Vagina (tissue), 2 donors: ENCODE results near the gene MYG1. TPM values are rescaled to one million over a fixed set of nuclear protein-coding genes. Genes with fewer than 3 reads are reported as not detected.

Source experiments
- DNase-seq, 2 donors: peaks; one replicate each; pipeline ENCODE4 v3.0.0-alpha.2; 2017; ENCODE audit errors: extremely low spot score in 2 of 2
- H3K27ac ChIP-seq: fragments of 200-600 bp; sonication (generic); one replicate; pipeline ENCODE4 v1.5.1; 2019
- H3K27me3 ChIP-seq: fragments of 200-600 bp; sonication (generic); one replicate; pipeline ENCODE4 v1.5.1; 2019
- H3K36me3 ChIP-seq, 2 donors: fragments of 200-600 bp; sonication (generic); one replicate each; pipeline ENCODE4 v1.5.1; 2017 to 2019
- H3K4me1 ChIP-seq: fragments of 200-600 bp; sonication (generic); one replicate; pipeline ENCODE4 v1.5.1; 2019
- H3K4me3 ChIP-seq, 2 donors: fragments of 200-600 bp; sonication (generic); 1 replicate in 1 of 2; 2 replicates in 1 of 2; pipeline ENCODE4 v1.5.1; 2016 to 2019
- H3K9me3 ChIP-seq: fragments of 200-600 bp; sonication (generic); one replicate; pipeline ENCODE4 v1.5.1; 2019
- POLR2A ChIP-seq, 2 donors: fragments of 450-650 bp; IDR thresholded peaks; one replicate each; pipeline ENCODE4 v1.6.1; 2017; ENCODE audit warnings: antibody characterized with exemption in 2 of 2, mild to moderate bottlenecking in 2 of 2, moderate library complexity in 2 of 2
- POLR2AphosphoS5 ChIP-seq, 2 donors: sonication (generic); formaldehyde crosslinking; IDR thresholded peaks; one replicate each; pipeline ENCODE4 v1.9.0; 2017; ENCODE audit warnings: antibody characterized with exemption in 2 of 2, mild to moderate bottlenecking in 2 of 2, low read depth in 1 of 2; ENCODE audit not compliant: insufficient read depth in 1 of 2
- intact Hi-C: fragments of 100-400 bp; cut with DNase I; formaldehyde crosslinking; loops from one replicate; pipeline ENCODE4 v1.15.1; 2023
- total RNA-seq: library from RNA; depleted of rRNA; stranded (reverse); fragments of >200 nt; gene quantifications from one replicate; pipeline ENCODE4 v1.2.3, GENCODE V29; 2016
- TF ChIP-seq, protein P1 (sequence below), 3 experiments: fragments of 450-650 bp in 2 of 3; fragments of 200-600 bp in 1 of 3; sonication (generic) in 1 of 3; IDR thresholded peaks; one replicate each; pipeline ENCODE4 v1.5.1; 2017 to 2019; ENCODE audit warnings: antibody characterized with exemption in 3 of 3, mild to moderate bottlenecking in 2 of 3, moderate library complexity in 2 of 3

Gene MYG1
- total RNA-seq, 1 donor from 2014 or later: 41.5 TPM

DNA sequence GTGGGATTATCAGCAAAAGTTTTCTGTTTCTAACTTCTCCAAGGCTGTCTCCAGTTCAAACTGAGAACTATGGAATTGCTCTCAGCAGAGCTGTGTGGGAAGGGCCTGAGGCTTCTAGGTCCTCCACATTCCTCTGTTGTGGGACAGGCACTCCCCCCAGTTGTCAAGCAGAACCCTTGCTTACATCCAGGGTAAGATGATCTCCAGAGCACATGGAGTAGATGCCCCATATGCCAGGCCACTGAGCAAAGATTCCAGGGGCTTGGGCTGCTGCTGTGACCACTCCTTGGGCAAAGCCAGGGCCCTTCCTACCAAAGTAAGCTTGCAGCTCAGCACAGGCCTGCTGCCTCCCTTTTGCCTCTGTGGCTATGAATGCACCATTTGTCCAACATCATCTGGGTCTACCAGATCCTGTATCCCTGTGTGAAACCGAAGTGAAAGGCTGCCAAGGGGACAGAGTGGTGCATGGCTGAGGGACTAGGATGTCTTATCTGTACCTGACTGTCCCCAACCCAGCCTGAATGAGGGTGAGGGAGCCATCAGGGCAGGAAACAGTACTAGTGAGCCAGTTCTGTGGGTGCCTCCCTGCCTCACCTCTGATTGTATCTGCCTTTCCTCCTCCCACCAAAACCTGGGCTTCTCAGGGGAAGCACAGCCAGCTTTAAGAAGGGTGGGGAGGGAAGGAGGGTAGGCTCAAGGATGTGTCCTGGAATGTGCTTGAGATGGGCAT lies 44.5 kb upstream of the MYG1 start:
- no peak for DNase-seq
- Histone ChIP-seq H3K9me3 (no peaks in the 10 kb centered on the region), H3K4me3 (no peak overlapping the region), H3K27ac (no peak overlapping the region), H3K27me3 (no peaks in the 10 kb centered on the region), H3K36me3 (peaks cover 0 to 8% of the 10 kb centered on the region in 2 donors), H3K4me1 (peaks cover 31% of the 10 kb centered on the region)
- intact Hi-C loops: loop anchor here (5.0 kb wide), 1 partner anchor 38 kb away; no protein-coding TSS in a partner anchor
- TF ChIP-seq, protein P1, sequence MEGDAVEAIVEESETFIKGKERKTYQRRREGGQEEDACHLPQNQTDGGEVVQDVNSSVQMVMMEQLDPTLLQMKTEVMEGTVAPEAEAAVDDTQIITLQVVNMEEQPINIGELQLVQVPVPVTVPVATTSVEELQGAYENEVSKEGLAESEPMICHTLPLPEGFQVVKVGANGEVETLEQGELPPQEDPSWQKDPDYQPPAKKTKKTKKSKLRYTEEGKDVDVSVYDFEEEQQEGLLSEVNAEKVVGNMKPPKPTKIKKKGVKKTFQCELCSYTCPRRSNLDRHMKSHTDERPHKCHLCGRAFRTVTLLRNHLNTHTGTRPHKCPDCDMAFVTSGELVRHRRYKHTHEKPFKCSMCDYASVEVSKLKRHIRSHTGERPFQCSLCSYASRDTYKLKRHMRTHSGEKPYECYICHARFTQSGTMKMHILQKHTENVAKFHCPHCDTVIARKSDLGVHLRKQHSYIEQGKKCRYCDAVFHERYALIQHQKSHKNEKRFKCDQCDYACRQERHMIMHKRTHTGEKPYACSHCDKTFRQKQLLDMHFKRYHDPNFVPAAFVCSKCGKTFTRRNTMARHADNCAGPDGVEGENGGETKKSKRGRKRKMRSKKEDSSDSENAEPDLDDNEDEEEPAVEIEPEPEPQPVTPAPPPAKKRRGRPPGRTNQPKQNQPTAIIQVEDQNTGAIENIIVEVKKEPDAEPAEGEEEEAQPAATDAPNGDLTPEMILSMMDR (IDR thresholded peaks at IDR 0.05): no peak

DNA sequence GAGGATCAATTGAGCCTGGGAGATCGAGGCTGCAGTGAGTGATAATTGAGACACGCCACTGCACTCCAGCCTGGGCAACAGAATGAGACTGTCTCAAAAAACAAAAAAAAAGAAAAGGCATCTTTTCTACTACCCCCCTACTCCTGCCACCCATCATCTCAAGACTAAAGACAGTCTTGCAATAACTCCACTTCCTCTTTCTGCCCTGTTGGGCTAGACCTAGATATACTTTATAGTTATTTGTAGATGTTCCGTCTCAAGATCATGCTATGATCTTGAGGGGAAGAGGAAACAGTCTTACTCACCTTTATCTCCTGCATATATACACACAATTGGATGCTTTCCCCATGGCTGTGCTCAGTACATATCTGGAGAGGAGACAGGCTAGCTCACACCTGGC lies 43.5 kb upstream of the MYG1 start:
- Histone ChIP-seq H3K9me3 (no peaks in the 10 kb centered on the region), H3K27me3 (no peaks in the 10 kb centered on the region), H3K27ac (no peak overlapping the region), H3K36me3 (peaks cover 0 to 8% of the 10 kb centered on the region in 2 donors), H3K4me1 (peaks cover 24% of the 10 kb centered on the region), H3K4me3 (no peak overlapping the region)
- no peak for DNase-seq
- intact Hi-C loops: no loop called here
- TF ChIP-seq POLR2A (IDR thresholded peaks at IDR 0.05) (no peak), POLR2AphosphoS5 (IDR thresholded peaks at IDR 0.05; ENCODE audit: insufficient read depth in 1 of 2, low read depth in 1 of 2) (no peak)
- TF ChIP-seq, protein P1 (IDR thresholded peaks at IDR 0.05): no peak

DNA sequence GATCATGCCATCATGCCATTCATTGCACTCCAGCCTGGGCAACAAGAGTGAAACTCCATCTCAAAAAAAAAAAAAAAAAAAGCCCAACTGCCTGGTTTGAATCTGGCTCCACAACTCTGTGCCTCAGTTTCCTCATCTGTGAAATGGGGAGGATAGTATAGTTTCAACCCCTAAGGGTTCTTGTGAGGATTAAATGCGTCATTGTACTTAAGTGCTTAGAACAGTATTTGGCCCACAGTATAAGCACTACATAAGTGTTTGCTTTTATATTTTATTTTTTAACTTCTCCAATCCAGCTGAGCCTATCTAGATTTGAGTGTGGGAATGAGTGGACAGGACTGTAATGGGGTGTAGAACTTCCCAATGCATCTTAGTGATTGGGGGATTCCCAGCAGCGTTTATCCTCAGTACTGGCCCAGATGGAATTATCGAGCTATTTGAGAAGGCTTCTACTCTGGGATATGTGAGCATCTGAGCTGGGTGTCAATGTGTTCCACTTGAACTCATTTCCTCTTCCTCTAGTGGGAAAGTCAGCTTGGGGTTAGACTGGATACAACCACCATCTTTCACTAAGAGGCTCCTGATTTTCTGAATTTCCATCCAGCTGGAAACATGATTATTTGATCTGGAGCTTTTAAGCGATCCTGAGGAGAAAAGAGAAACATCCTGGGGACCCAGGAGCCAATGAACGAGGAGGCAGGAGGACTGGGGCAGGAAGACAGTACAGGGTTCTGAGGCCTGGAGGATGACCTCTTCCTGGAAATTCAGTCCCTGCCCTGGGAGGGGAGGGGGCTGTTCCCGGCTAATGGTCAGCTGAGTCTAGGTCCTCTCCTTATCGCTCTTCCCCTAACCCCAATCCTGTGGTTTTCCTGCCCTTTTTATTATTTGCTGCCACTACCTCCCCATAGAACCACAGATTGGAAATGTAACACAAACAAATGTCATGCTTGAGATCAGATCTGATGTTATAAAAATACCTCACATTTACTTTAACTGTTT lies 40.7 kb upstream of the MYG1 start:
- H3K9me3 ChIP-seq: no peaks in the 10 kb centered on the region
- H3K27ac ChIP-seq: no peak overlapping the region
- H3K4me1 ChIP-seq: peaks cover 4% of the 10 kb centered on the region
- DNase-seq: no peak
- TF ChIP-seq, protein P1 (IDR thresholded peaks at IDR 0.05): no peak
- no peak for TF ChIP-seq POLR2A (IDR thresholded peaks at IDR 0.05)
- TF ChIP-seq POLR2AphosphoS5 (IDR thresholded peaks at IDR 0.05; ENCODE audit: insufficient read depth in 1 of 2, low read depth in 1 of 2): no peak
- H3K4me3 ChIP-seq: no peak overlapping the region
- intact Hi-C loops: no loop called here
- peaks cover 0 to 8% of the 10 kb centered on the region in 2 donors for H3K36me3 ChIP-seq
- no peaks in the 10 kb centered on the region for H3K27me3 ChIP-seq

DNA sequence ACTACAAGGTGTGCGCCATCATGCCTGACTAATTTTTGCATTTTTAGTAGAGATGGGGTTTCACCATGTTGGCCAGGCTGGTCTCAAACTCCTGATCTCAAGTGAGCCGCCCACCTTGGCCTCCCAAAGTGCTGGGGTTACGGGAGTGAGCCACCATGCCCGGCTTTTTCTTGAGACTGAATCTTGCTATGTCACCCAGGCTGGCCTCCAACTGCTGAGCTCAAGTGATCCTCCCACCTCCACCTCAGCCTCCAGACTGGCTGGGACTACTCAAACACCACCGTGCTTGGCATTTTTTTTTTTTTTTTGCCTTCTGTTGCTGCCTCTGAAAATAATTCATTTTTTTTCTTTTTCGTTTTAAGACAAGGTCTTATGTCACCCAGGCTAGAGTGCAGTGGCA lies 39.6 kb upstream of the MYG1 start:
- intact Hi-C loops: no loop called here
- H3K4me1 ChIP-seq: no peaks in the 10 kb centered on the region
- H3K9me3 ChIP-seq: no peaks in the 10 kb centered on the region
- DNase-seq: no peak
- no peaks in the 10 kb centered on the region for H3K27me3 ChIP-seq
- peaks cover 0 to 5% of the 10 kb centered on the region in 2 donors for H3K36me3 ChIP-seq
- TF ChIP-seq, protein P1 (IDR thresholded peaks at IDR 0.05): no peak
- TF ChIP-seq POLR2AphosphoS5 (IDR thresholded peaks at IDR 0.05; ENCODE audit: insufficient read depth in 1 of 2, low read depth in 1 of 2) (no peak), POLR2A (IDR thresholded peaks at IDR 0.05) (no peak)
- no peak overlapping the region for H3K4me3 ChIP-seq
- no peak overlapping the region for H3K27ac ChIP-seq
